HG02798 (cell line): ENCODE measurements around the gene ADAT3.
"Not testable (repeated sequence)": the region's sequence is repeated elsewhere in the genome, so short reads cannot be mapped to it uniquely, and the experiment has no call there.

Experiments
- ATAC-seq: cut with Tn5 transposase; IDR thresholded peaks from one replicate; pipeline ENCODE4 v1.9.1; 2021; ENCODE audit warnings: mild to moderate bottlenecking; ENCODE audit not compliant: unreplicated experiment, poor library complexity

ADAT3 gene

DNA sequence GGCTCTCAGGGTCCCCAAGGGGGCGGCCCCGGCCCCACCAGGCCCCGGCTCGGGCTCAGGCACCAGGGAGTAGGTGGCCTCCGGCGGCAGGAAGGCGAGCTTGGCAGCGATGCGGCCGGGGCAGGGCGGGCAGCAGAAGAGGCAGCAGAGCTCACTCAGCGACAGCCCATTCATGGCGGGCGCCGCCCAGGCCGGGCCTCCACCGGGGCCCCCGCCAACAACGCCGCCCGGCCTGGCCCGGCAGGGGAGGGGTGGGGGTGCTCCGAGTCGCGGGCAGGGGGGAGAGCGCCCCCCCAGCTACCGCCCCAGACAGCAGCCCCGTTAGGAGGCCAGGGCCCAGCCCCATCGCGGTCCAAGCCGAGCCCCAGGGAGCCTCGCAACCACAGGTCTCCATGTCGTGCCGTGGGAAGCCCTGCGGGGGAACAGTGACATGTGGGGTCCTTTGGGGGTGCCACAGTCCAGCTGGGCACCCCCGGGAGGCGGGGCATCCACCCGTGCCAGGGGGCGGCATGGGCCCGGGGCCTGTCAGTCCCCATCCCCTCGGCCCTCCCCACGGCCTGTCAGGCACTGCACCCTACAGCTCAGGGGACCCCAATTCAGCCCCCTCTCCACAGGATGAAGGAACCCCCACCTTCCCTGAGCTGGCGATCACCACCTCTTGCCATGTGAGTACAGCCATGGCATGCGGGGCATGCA is 23.7 kb upstream of the ADAT3 start:
- not testable (repeated sequence) for ATAC-seq

DNA sequence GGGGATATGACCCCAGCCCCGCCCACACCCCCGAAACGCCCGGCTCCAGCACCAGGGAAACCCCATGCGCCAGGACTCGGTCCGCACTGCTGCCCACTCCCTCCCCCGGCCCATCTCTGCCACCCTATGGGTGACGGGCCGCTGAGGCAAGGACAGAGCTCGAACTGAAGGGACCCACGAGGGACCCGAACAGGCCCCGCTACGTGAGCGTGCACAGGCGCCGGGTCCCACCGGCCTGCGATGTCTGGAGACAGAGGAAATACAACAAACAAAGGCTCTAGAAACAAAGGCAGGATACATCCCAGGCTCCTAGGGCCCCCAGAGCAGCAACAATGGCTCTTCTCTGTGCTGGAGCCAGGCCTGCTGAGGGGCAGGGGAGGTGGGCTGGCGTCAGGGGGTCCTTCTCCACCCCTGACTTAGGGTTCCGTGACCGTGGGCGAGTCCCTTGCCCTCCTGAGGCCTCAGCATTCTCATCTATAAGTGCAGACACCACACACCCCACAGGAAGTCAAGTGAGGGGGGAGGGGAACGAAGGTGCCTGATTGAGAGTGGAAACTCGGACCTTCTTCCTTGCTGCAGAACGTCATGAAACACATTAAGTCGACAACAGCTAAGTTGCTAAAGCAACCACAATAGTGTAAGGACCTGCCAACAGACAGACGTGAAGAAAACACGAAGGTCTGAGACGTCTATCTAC is 23.0 kb upstream of the ADAT3 start:
- no peak for ATAC-seq

DNA sequence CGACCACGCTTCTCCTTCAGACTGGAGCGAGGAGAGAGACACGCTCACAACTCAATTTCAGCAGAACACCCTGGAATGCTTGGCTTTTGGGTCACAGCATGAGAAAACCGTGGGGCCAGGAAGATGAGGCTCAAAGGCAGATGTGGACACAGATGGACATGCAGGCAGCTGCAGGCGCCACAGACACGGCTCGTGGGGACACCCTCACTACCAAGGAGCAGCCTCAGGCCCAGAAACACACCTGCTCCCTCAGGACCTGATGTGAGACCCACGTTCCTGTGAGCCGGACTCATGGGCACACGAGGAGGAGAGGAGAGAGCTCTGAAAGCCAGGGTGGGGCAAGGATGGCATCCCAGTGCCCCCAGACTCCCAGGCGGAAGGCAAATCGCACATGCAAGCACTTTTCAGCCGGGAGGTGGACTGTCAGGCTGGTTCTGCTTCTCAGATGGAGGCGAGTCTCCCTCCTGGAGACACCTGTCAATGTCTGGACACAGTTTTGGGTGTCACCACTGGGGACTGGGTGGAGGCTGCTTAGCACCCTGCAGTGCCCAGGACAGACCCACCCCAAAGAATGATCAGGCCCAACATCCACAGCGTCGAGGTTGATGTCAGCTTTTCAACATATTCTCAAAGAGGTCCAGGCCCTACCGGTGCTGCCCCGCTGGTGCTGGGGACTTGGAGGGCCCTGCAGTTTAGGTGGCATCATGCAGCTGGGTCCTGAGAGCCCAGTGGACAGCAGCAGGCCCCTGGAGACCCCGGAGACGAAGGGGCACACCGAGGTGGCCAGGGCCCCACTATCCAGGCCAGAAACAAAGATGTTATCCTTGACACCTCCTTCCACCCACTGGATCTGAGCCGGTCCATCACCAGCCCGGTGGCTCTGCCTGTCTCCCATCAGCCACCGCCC is 22.2 kb upstream of the ADAT3 start:
- ATAC-seq, result no peak

DNA sequence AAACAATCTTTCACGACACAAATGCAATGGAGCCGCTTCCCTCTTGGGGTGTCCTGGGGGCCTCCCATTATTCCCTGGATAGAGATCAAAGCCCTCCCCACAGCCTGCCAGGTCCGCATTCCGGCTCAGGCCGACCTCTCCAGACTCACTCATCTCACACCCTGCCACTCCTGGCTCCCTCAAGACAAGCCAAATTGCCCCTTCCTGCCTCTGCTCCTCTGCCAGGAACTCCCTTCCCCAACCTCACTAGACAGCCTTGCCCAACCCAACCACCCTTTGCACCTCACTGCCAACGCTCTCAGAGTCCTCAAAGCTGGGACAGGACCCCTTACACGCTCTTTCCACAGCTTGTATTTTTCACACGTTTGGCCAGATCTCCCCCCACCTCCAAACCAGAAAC is 21.4 kb upstream of the ADAT3 start:
- ATAC-seq, result no peak

DNA sequence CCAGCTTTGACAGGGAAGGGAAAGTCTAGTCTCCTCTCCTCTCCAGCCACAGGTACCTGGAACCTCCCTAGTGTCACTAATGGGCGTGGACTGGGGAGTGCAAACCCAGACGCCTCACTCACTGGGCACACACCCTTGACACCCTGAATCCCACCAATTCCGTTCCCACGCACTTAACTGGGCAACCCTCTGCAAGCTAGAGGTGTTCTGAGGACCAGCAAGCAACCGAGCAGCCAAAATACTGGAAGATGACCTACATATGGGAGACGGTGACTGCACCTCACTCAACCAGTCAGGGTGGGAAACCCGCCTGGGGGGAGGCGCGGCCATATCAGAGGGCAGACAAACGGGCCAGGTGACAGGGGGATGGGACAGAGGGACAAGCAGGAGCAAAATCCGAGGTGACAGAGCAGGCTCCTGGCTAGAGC is 20.9 kb upstream of the ADAT3 start:
- ATAC-seq, result no peak

DNA sequence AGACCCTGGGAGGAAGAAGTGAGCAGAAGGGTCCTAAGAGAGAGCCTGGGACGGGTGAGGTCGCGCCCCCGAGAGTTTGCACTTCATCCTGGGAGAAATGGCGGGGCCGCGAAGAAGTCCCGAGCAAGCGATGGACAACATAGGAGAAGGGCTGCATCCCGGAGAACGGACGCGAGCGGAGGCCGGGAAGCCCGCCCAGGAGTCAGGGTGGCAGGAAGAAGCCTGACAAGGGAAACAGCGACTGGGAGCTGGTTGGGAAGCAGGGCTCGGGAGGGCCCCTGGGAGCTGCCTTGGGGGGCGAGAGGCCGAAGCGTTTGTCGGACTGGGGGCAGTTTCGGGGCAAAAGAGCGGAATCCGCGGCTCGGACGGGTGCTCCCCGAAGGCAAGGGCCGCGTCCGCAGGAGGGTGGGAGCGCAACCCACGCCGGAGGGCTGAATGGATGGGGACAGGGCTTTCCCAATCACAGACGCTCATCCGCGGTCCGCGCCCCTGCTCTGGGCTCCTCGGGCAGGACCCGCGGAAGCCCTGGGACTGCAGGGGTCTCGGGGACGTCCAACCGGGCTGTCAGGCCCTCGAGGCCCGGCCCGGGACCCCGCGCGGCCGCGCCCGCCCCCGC is 20.4 kb upstream of the ADAT3 start:
- peak; percentile 6 for ATAC-seq

DNA sequence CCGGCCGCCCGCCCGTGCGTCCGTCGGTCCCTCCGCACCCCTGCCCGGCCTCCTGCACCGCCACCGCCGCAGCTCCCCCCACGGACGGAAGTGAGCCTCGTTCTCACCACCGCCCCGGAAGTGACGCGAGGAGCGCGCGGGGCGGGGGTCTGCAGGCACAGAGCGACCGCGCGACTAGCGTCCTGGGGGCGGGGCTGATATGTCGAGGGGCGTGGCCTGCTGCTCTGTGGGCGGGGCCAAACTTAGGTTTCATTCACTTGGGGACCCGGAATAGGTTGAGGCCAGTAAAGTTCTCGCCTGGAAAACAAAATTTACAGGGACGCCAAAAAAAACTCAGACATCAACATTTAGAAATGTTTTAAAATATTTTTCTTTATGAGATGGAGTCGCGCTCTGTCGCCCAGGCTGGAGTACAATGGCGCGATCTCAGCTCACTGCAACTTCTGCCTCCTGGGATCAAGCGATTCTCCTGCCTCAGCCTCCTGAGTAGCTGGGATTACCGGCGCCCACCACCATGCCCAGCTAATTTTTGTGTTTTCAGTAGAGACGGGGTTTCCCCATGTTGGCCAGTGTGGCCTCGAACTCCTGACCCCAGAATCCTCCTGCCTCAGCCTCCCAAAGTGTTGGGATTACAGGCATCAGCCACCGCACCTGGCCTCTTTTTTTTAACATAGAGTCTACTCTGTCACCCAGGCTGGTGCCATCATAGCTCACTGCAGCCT is 19.6 kb upstream of the ADAT3 start, which contains the start of gene ABHD17A:
Gene ABHD17A, minus strand, starts transcription at position 99 of the 722 bp plus-strand sequence. CDS start 3,930 bp downstream, outside the sequence.
- peak; percentile 91 for ATAC-seq

DNA sequence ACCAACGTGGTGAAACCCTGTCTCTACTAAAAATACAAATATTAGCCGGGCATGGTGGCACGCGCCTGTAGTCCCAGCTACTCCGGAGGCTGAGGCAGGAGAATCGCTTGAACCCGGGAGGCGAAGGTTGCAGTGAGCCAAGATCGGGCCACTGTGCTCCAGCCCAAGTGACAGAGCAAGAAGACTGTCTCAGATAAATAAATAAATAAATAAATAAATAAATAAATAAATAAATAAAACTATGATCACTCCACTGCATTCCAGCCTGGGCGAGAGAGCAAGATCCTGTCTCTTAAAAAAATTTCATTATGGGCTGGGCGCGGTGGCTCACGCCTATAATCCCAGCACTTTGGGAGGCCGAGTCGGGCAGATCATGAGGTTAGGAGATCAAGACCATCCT is 18.8 kb upstream of the ADAT3 start:
- not testable (repeated sequence) for ATAC-seq

DNA sequence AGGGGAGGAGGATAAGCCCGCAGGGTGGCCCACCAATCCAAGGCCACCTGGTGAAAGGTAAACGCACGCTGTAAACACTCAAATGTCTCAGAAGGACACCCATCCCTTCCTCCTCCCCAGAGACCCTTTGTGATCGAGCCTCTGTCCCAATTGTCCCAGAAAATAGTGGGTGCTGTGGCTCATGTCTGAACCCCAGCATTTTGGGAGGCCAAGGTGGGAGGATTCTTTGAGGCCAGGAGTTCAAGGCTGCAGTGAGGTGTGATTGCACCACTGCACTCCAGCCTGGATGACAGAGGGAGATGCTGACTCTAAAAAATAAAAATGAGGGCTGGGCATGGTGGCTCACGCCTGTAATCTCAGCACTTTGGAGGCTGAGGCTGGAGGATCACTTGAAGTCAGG is 16.8 kb upstream of the ADAT3 start:
- no peak for ATAC-seq

DNA sequence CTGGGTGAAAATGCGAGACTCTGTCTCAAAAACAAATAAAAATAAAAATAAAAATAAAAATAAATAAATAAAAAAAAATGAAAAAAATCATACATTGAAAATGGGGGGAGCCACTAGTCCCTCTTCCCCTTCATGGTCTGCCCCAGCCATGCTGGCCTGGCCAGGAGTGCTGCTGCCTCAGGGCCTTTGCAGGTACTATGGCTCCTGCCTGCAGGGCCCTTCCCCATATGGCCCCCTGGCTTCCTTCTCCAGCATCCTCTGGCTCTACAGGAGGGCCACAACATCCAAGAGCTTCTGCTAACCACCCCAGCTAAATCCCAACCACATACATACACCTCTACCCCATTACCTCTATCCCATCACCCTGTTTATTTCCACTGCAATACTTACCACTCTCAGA is 15.3 kb upstream of the ADAT3 start:
- ATAC-seq, result no peak

DNA sequence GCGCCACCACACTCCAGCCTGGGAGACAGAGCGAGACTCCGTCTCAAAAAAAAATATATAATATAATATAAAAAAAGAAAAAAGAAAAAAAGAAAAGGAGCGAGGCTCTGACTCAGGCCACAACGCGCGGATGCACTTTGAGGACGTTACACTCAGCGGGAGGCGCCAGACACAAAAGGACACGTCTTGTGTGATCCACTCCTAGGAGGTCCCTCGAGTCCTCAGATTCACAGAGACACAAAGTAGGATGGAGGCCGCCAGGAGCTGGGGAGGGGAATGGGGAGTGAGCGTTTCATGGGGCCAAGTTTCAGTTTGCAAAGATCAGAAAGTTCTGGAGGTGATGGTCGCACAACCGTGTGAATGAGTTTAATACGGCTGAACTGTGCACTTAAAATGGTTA is 11.4 kb upstream of the ADAT3 start:
- ATAC-seq, result no peak

DNA sequence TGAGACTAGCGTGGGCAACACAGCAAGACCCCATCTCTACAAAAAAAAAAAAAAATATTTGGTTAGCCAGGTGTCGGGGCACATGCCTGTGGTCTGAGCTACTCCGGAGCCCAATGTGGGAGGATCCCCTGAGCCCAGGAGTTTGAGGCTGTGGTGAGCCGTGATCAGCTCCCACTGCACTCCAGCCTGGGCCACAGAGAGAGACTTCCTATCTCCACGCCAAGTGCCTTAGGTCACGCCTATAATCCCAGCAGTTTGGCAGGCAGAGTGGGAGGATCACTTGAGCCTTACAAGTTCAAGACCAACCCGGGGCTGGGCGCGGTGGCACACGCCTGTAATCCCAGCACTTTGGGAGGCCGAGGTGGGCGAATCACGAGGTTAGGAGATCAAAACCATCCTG is 8.7 kb upstream of the ADAT3 start:
- no peak for ATAC-seq

DNA sequence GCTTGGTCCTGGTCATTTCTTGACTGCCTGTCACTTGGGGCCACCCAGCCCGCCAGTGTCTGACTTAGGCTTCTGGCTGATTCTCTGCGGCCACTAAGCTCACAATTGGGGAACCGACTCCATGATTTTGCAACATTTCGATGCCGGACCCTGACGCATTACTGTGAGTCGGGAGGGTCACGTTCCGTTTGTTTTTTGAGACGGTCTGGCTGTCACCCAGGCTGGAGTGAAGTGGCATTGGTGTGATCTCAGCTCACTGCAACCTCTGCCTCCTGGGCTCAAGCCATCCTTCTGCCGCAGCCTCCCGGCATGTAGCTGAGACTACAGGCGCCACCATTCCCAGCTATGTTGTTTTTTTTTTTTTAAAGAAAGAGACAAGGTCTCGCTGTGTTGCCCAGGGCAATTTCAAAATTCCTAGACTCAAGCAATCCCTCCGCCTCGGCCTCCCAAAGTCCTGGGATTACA is 3.2 kb upstream of the ADAT3 start:
- ATAC-seq, result no peak

DNA sequence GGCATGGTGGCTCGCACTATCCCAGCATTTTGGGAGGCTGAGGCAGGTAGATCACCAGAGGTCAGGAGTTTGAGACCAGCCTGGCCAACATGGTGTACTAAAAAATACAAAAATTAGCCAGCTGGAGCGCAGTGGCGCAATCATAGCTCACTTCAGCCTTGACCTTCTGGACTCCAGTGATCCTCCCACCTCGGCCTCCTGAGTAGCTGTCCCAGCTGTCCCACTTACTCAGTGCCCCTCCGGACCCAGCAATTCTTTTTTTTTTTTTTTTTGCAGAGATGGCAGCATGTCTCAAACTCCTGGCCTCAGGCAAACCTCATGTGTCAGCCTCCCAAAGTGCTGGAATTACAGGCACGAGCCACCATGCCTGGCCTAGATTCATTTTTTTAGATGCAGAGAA is 2.3 kb upstream of the ADAT3 start:
- no peak for ATAC-seq

DNA sequence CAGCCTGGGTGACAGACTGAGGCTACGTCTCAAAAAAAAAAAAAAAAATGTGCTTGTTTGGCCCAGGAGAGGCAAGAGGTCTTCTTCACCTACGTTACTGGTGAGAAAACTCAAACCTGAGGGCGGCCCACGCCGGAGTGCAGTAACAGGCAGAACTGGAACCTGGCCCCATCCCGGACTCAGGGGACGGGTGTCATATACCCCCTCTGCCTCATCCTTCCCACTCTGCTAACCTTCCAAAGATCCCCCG is 414 bp upstream of the ADAT3 start:
- no peak for ATAC-seq

DNA sequence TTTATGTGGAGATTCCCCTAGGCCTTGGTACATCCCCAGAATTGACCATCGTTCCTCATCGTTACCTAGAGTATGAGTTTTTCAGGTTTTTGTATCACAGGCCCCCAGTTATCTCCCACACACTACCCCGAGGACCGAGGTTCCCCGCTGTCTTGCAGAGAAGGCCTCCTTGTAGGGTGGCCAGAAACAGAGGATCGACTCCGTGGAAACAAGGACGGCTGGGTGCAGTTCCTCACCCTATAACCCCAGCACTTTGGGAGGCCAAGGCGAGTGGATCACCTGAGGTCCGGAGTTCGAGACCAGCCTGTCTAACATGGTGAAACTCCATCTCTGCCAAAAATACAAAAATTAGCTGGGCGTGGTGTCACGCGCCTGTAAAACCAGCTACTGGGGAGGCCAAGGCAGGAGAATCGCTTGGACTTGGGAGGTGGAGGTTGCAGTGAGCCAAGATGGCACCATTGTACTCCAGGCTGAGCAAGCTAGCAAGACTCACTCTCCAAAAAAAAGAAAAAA is 720 bp downstream of the ADAT3 start:
- ATAC-seq, result no peak

DNA sequence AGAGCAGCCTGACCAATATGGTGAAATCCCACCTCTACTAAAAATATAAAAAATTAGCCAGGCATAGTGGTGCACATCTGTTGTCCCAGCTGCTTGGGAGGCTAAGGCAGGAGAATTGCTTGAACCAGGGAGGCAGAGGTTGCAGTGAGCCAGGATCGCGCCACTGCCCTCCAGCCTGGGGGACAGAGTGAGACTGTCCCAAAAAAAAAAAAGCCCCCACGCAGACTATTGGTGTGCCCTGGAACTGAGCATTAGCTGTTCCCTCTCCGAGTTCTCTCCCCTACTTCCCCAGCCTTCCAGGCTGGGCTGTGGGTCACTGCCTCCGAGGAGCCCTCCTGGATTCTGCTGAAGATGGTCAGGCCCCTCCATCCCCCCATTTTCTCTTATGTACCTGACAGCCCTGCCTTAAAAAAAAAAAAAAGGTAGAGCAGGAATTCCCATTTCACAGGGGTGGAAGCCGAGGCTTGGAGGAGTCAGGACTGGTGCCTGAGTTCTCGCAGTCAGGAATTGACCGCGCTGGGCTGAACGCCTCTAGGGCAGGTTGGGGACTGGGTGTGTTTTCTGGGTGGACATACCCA is 1.9 kb downstream of the ADAT3 start:
- ATAC-seq, result no peak

DNA sequence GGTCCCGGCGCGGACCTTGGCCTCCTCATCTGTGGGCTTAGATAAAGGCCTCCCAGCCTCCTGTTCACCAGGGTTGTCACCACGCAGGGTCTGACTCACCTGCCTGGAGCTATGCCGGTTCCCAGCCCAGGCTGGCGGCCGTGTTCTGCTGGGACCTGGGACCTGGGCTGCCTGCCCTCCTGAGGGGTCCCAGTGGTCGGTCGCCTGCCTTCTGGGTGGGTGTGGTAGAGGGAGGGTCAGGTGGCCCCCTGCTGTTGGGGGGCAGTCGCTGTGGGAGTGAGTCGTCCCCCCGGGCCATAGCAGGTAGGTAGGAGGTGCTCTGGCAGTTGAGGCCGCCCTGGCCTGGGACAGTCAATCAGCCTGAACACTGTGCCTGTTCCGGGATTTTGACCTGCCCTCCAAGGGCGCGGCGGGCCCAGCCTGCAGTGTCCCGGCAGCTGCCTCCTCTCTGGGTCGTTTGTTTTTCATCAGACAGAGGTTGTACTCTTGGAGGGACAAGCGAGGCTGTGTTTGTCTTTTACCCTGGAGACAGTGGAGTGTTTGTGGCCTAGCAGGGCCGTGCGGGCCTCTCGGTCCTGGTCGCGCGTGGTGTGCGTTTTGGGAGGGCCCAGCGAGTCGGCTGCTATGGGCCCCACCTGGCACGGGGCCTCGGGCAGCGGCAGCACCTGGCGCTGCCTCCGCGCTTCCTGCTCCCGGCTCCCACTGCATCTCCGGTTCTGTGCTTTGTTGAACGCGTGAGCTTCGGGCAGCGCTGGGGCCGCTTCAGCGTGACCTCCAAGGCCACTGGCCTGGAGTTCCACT is 2.6 kb downstream of the ADAT3 start:
- ATAC-seq, result no peak

DNA sequence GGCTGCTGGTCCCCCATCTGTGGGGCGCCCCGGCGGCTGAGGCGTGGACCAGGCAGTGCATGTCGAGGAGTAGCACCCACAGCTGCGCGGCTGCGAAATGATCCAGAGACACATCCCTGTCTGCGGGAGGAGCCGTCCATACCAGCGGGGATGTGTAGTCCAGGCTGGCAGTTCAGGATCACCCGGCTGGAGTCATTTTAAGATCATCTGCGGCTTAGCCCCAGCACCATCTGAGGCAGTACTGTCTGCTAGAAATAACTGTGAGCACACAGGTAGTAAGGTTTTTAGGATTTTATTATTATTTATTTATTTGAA is 3.1 kb downstream of the ADAT3 start:
- ATAC-seq, result no peak
